Adrenal gland (tissue), 5 donors: ENCODE results near the gene FASN.

Experiments used
- POLR2A ChIP-seq, 2 donors: fragments of 450-650 bp; IDR thresholded peaks; one replicate each; pipeline ENCODE4 v1.6.1; 2017; ENCODE audit warnings: antibody characterized with exemption in 2 of 2, mild to moderate bottlenecking in 2 of 2, moderate library complexity in 1 of 2
- TF ChIP-seq, protein P1 (sequence below), 6 experiments: fragments of 450-650 bp in 4 of 6; fragments of 200-600 bp in 2 of 6; sonication (generic) in 1 of 6; IDR thresholded peaks; 1 replicate in 5 of 6; 2 replicates in 1 of 6; pipeline versions ENCODE4 v1.5.1 to v1.8.0; 2016 to 2021; ENCODE audit warnings: antibody characterized with exemption in 6 of 6, mild to moderate bottlenecking in 2 of 6, moderate library complexity in 1 of 6
- donor health status: DM: no; HTN: no; CAD: no.

GRCh38 chr17:82129095-82129494, 31.1 kb upstream of the FASN start:
- TF ChIP-seq, protein P1, sequence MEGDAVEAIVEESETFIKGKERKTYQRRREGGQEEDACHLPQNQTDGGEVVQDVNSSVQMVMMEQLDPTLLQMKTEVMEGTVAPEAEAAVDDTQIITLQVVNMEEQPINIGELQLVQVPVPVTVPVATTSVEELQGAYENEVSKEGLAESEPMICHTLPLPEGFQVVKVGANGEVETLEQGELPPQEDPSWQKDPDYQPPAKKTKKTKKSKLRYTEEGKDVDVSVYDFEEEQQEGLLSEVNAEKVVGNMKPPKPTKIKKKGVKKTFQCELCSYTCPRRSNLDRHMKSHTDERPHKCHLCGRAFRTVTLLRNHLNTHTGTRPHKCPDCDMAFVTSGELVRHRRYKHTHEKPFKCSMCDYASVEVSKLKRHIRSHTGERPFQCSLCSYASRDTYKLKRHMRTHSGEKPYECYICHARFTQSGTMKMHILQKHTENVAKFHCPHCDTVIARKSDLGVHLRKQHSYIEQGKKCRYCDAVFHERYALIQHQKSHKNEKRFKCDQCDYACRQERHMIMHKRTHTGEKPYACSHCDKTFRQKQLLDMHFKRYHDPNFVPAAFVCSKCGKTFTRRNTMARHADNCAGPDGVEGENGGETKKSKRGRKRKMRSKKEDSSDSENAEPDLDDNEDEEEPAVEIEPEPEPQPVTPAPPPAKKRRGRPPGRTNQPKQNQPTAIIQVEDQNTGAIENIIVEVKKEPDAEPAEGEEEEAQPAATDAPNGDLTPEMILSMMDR (IDR thresholded peaks at IDR 0.05), result no peak
- TF ChIP-seq POLR2A (IDR thresholded peaks at IDR 0.05), result no peak
